Endothelial cell of umbilical vein (primary cell): ENCODE data around the gene RCVRN. TPM values are rescaled to one million over a fixed set of nuclear protein-coding genes. Genes with fewer than 3 reads are reported as not detected.

Experiments
- BruUV-seq: library from RNA; stranded (reverse); fragments of 400-500 nt; replicated peaks from 2 replicates; lab custom pipeline; 2021; lab: Mats Ljungman, UMichigan
- CTCF ChIA-PET: fragments of 300-600, 350-600 bp; sonication (Branson Sonifier 250); formaldehyde crosslinking; loops from one replicate; lab custom pipeline; 2021; ENCODE audit warnings: antibody characterized with exemption, inconsistent platforms; lab: Charles Lee
- POLR2A ChIA-PET: fragments of 300-600, 350-600 bp; sonication (Branson Sonifier 250); formaldehyde crosslinking; loops from one replicate; lab custom pipeline; 2021; ENCODE audit warnings: antibody characterized with exemption, inconsistent platforms; lab: Charles Lee
- DNase-seq: peaks from one replicate; pipeline ENCODE4 v3.0.0-alpha.2; 2011; ENCODE audit warnings: low read depth, low spot score
- FAIRE-seq: peaks from 2 replicates; lab custom pipeline; 2011; peaks lifted over from hg19 to GRCh38; lab: Jason Lieb, UNC
- H2AFZ ChIP-seq: 2 replicates; pipeline ENCODE4 v1.6.0; 2012; ENCODE audit warnings: low read depth, low read length, control low read depth, inconsistent platforms
- H3K27ac ChIP-seq: 2 replicates; pipeline ENCODE4 v1.5.1; 2011; ENCODE audit warnings: low read depth, mild to moderate bottlenecking, control low read depth, low read length, moderate library complexity; ENCODE audit not compliant: insufficient read depth
- H3K27me3 ChIP-seq, 2 experiments: 2 replicates each; pipeline versions ENCODE4 v1.6.0 to v1.6.1; 2011; ENCODE audit warnings: low read length in 2 of 2, mixed read lengths in 1 of 2; ENCODE audit not compliant: control insufficient read depth in 2 of 2, insufficient read depth in 2 of 2
- H3K36me3 ChIP-seq, 2 experiments: 2 replicates in 1 of 2; 3 replicates in 1 of 2; pipeline ENCODE4 v1.5.1; 2011; ENCODE audit warnings: low read length in 2 of 2, mild to moderate bottlenecking in 1 of 2, moderate library complexity in 1 of 2; ENCODE audit not compliant: control insufficient read depth in 2 of 2, insufficient read depth in 2 of 2; ENCODE audit errors: extremely low read depth in 1 of 2
- H3K4me1 ChIP-seq: 3 replicates; pipeline ENCODE4 v1.5.1; 2011; ENCODE audit warnings: mild to moderate bottlenecking, low read length; ENCODE audit not compliant: control insufficient read depth, insufficient read depth; ENCODE audit errors: extremely low read depth
- H3K4me2 ChIP-seq: 2 replicates; pipeline ENCODE4 v1.6.1; 2011; ENCODE audit warnings: low read length, control low read depth, mixed read lengths; ENCODE audit not compliant: insufficient read depth
- H3K4me3 ChIP-seq, 3 experiments: fragments of 200-600 bp in 1 of 3; sonication (generic), shearing (Covaris generic) in 1 of 3; replicated peaks in 1 of 3; 2 replicates each; pipeline ENCODE4 v1.5.1; 2011 to 2016; ENCODE audit warnings: control low read depth in 3 of 3, low read length in 3 of 3, mild to moderate bottlenecking in 2 of 3, inconsistent platforms in 1 of 3, low read depth in 1 of 3, moderate library complexity in 1 of 3; ENCODE audit not compliant: insufficient read depth in 1 of 3
- H3K79me2 ChIP-seq: 2 replicates; pipeline ENCODE4 v1.6.0; 2012; ENCODE audit warnings: low read length, inconsistent platforms; ENCODE audit not compliant: control insufficient read depth, insufficient read depth
- H3K9ac ChIP-seq: replicated peaks from 2 replicates; pipeline ENCODE3; 2011; ENCODE audit warnings: low read length, control low read depth; ENCODE audit not compliant: insufficient read depth; ENCODE audit errors: extremely low read depth
- H3K9me1 ChIP-seq: replicated peaks from 3 replicates; pipeline ENCODE4 v1.6.0; 2011; ENCODE audit warnings: mild to moderate bottlenecking, low read length; ENCODE audit not compliant: control insufficient read depth, insufficient read depth; ENCODE audit errors: extremely low read depth
- H3K9me3 ChIP-seq: replicated peaks from 2 replicates; pipeline ENCODE4 v1.5.1; 2012; ENCODE audit warnings: low read length, inconsistent platforms; ENCODE audit not compliant: control insufficient read depth, insufficient read depth
- H4K20me1 ChIP-seq: replicated peaks from 2 replicates; pipeline ENCODE3; 2011; ENCODE audit warnings: mild to moderate bottlenecking, low read length; ENCODE audit not compliant: control insufficient read depth, insufficient read depth; ENCODE audit errors: extremely low read depth
- CTCF ChIP-seq, 2 donors: IDR thresholded peaks; 1 replicate in 1 of 2; 2 replicates in 1 of 2; pipeline ENCODE4 v1.5.1; 2011; ENCODE audit warnings: low read length in 2 of 2, mild to moderate bottlenecking in 2 of 2, moderate library complexity in 2 of 2, control low read depth in 1 of 2, inconsistent platforms in 1 of 2, low read depth in 1 of 2; ENCODE audit not compliant: insufficient read depth in 1 of 2; ENCODE audit errors: extremely low read depth in 1 of 2
- EZH2 ChIP-seq: IDR thresholded peaks from 2 replicates; pipeline ENCODE4 v1.6.1; 2012; ENCODE audit warnings: borderline replicate concordance, low read depth, mild to moderate bottlenecking, moderate library complexity, low read length, inconsistent platforms; ENCODE audit not compliant: severe bottlenecking
- FOS ChIP-seq: IDR thresholded peaks from 2 replicates; pipeline ENCODE4 v1.6.1; 2011; ENCODE audit warnings: mild to moderate bottlenecking, low read length, moderate library complexity, borderline replicate concordance; ENCODE audit not compliant: insufficient read depth
- GATA2 ChIP-seq: IDR thresholded peaks from 2 replicates; pipeline ENCODE4 v1.7.0; 2011; ENCODE audit warnings: low read depth, mild to moderate bottlenecking, moderate library complexity, mixed read lengths, low read length; ENCODE audit not compliant: insufficient read length, insufficient read depth
- JUN ChIP-seq: IDR thresholded peaks from 2 replicates; pipeline ENCODE4 v1.6.1; 2011; ENCODE audit warnings: borderline replicate concordance, low read depth; ENCODE audit not compliant: insufficient read length, insufficient read depth
- MYC ChIP-seq: IDR thresholded peaks from one replicate; pipeline ENCODE4 v1.6.1; 2011; ENCODE audit warnings: mild to moderate bottlenecking, low read depth, low read length
- POLR2A ChIP-seq: IDR thresholded peaks from 2 replicates; pipeline ENCODE4 v1.6.1; 2012; ENCODE audit warnings: low read depth, mild to moderate bottlenecking, control low read depth, low read length
- POLR2AphosphoS5 ChIP-seq: IDR thresholded peaks from 2 replicates; pipeline ENCODE4 v1.6.1; 2012; ENCODE audit warnings: low read depth, mild to moderate bottlenecking, control low read depth, low read length, moderate library complexity; ENCODE audit not compliant: insufficient read depth
- dilution Hi-C: fragments of 300-500 bp; cut with MboI; formaldehyde crosslinking; loops from one replicate; pipeline ENCODE4 v1.15.0; 2019; ENCODE audit warnings: low sequenced_read_pairs; ENCODE audit not compliant: extremely low pct_ligation_motif_present
- intact Hi-C: fragments of 100-400 bp; cut with micrococcal nuclease; formaldehyde crosslinking; loops from one replicate; pipeline ENCODE4 v1.10.0; 2022
- polyA plus RNA-seq, 4 experiments: library from polyadenylated mRNA; depleted of rRNA in 3 of 4; stranded (reverse) in 3 of 4; unstranded in 1 of 4; fragments of >200 nt; gene quantifications; 2 replicates each; pipeline versions ENCODE4 v1.2.1 to v1.2.3, GENCODE V29; 2011 to 2012; ENCODE audit warnings: missing spikeins in 1 of 4
- total RNA-seq: library from RNA; stranded (reverse); gene quantifications from 2 replicates; pipeline ENCODE4 v1.2.3, GENCODE V29; 2021
- TF ChIP-seq, protein P1 (sequence below): IDR thresholded peaks from 2 replicates; pipeline ENCODE4 v1.6.1; 2011; ENCODE audit not compliant: insufficient read depth, insufficient read length

The RCVRN gene
- total and polyA plus RNA-seq, 2 donors (not counting 3 experiments of a cell fraction or from before 2014, with no cell fraction given): not detected

DNA sequence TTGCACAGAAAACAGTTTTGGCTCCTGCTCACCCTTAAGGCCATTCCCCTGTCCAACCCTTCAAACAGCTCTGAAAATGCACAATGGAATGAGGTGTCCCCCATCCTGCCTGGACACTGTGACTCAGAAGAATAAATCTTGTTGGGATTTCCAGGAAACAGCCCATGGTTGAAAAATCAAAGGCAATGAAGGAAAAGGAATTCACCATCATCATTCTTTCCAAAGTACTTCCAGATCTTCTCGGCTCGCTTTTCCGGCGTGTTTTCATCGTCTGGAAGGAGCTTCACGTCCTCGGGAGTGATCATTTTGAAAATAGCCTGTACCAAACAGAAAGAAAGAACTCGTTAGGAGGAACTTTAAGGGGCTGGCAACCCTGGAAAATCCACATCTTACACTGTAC is 4.3 kb downstream of the RCVRN start:
- Histone ChIP-seq H3K4me2 (no peak overlapping the region), H2AFZ (no peak overlapping the region), H3K79me2 (no peaks in the 10 kb centered on the region), H3K27me3 (no peaks in the 10 kb centered on the region), H3K36me3 (no peaks in the 10 kb centered on the region), H3K9me3 (peaks cover 11% of the 10 kb centered on the region), H3K4me3 (no peak overlapping the region), H3K4me1 (no peaks in the 10 kb centered on the region), H3K9ac (no peak overlapping the region), H3K9me1 (no peaks in the 10 kb centered on the region), H3K27ac (no peak overlapping the region), H4K20me1 (no peaks in the 10 kb centered on the region)
- dilution Hi-C loops (no loop called here), intact Hi-C loops (no loop called here)
- TF ChIP-seq JUN: no peak
- no peak for TF ChIP-seq MYC
- no TSS peak for BruUV-seq
- ChIA-PET CTCF (no interaction called here), POLR2A (no interaction called here)
- no peak for FAIRE-seq
- DNase-seq: no peak

DNA sequence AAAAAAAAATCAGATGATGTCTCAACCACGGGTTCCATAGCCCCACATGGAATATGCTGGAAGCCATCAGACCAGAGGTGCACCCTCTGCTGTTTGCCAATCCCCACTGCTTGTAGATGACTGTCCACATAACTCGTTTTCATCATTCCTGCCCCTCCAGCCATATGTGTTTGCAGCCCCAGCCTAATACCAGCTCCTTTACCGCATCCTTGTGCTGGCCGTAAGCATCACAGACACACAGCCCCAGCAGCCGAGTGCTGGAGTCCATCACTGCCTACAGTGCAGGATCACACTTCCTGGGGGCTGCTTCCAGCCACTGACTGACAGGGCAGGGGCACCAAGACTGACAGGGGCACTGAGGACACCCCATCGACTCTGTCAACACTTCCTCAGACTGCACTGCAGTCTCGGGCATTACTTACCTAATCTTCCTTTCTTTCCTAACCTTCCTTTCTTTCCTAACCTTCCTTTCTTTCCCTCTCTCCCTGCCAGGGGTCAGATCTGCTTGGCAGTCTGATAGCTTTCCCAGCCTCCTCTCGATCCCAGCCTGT is 5.0 kb downstream of the RCVRN start:
- DNase-seq: no peak
- TF ChIP-seq, protein P1, sequence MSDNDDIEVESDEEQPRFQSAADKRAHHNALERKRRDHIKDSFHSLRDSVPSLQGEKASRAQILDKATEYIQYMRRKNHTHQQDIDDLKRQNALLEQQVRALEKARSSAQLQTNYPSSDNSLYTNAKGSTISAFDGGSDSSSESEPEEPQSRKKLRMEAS: no peak
- no peak for TF ChIP-seq JUN
- TF ChIP-seq MYC: no peak
- TF ChIP-seq CTCF (IDR thresholded peaks at IDR 0.05; ENCODE audit: extremely low read depth in 1 of 2, insufficient read depth in 1 of 2, low read depth in 1 of 2, low read length in 2 of 2): no peak
- no peak for TF ChIP-seq POLR2A
- TF ChIP-seq POLR2AphosphoS5: no peak
- TF ChIP-seq FOS: no peak
- no peak for TF ChIP-seq EZH2
- no peak for TF ChIP-seq GATA2
- Histone ChIP-seq H3K4me1 (no peaks in the 10 kb centered on the region), H3K9me3 (peaks cover 11% of the 10 kb centered on the region), H3K36me3 (no peaks in the 10 kb centered on the region), H3K9me1 (no peaks in the 10 kb centered on the region), H3K4me2 (no peak overlapping the region), H3K4me3 (no peak overlapping the region), H3K27me3 (no peaks in the 10 kb centered on the region), H3K9ac (no peak overlapping the region), H4K20me1 (no peaks in the 10 kb centered on the region), H3K27ac (no peak overlapping the region), H2AFZ (no peak overlapping the region), H3K79me2 (no peaks in the 10 kb centered on the region)
- BruUV-seq: no TSS peak
- dilution Hi-C loops (no loop called here), intact Hi-C loops (no loop called here)
- no peak for FAIRE-seq
- POLR2A ChIA-PET: no interaction called here
- CTCF ChIA-PET: no interaction called here
